MM.1S (cell line): ENCODE measurements around the gene FAM181A.

Experiments used
- DNase-seq: peaks from one replicate; pipeline ENCODE4 v3.0.0-alpha.2; 2015
- H2AFZ ChIP-seq: fragments of 300-600 bp; sonication (generic); 2 replicates; pipeline ENCODE4 v1.6.0; 2016; ENCODE audit warnings: antibody characterized with exemption, low read length
- H3F3A ChIP-seq: fragments of 300-600 bp; sonication (generic); 2 replicates; pipeline ENCODE4 v1.6.1; 2016; ENCODE audit warnings: mild to moderate bottlenecking, antibody characterized with exemption, low read length, moderate library complexity, mixed read lengths; ENCODE audit not compliant: insufficient read depth
- H3K27ac ChIP-seq: fragments of 300-600 bp; sonication (generic); 2 replicates; pipeline ENCODE4 v1.5.1; 2016; ENCODE audit warnings: mild to moderate bottlenecking, low read length
- H3K27me3 ChIP-seq: fragments of 300-600 bp; sonication (generic); replicated peaks from 2 replicates; pipeline ENCODE4 v1.6.0; 2016; ENCODE audit warnings: low read length; ENCODE audit not compliant: insufficient read depth
- H3K36me3 ChIP-seq: fragments of 300-600 bp; sonication (generic); replicated peaks from 2 replicates; pipeline ENCODE4 v1.6.1; 2016; ENCODE audit warnings: mild to moderate bottlenecking, low read length, mixed read lengths; ENCODE audit not compliant: insufficient read depth
- H3K4me1 ChIP-seq: fragments of 300-600 bp; sonication (generic); 2 replicates; pipeline ENCODE4 v1.6.1; 2016; ENCODE audit warnings: low read length, mixed read lengths
- H3K4me2 ChIP-seq: fragments of 300-600 bp; sonication (generic); 2 replicates; pipeline ENCODE4 v1.6.0; 2016; ENCODE audit warnings: low read depth, low read length
- H3K4me3 ChIP-seq: fragments of 300-600 bp; sonication (generic); 2 replicates; pipeline ENCODE4 v1.5.1; 2016; ENCODE audit warnings: low read length, mixed read lengths
- H3K79me2 ChIP-seq: fragments of 300-600 bp; sonication (generic); 2 replicates; pipeline ENCODE4 v1.6.1; 2016; ENCODE audit warnings: mixed run types, low read length, mixed read lengths
- H3K9ac ChIP-seq: fragments of 300-600 bp; sonication (generic); 2 replicates; pipeline ENCODE4 v1.6.1; 2016; ENCODE audit warnings: low read length, mixed read lengths
- H3K9me2 ChIP-seq: fragments of 300-600 bp; sonication (generic); replicated peaks from 2 replicates; pipeline ENCODE4 v1.6.1; 2016; ENCODE audit warnings: mild to moderate bottlenecking, low read length, mixed read lengths; ENCODE audit not compliant: insufficient read depth
- H3K9me3 ChIP-seq: fragments of 300-600 bp; sonication (generic); replicated peaks from 2 replicates; pipeline ENCODE4 v1.6.1; 2016; ENCODE audit warnings: mild to moderate bottlenecking, low read length, mixed read lengths; ENCODE audit not compliant: insufficient read depth
- H4K20me1 ChIP-seq: fragments of 300-600 bp; sonication (generic); 2 replicates; pipeline ENCODE4 v1.6.1; 2016; ENCODE audit warnings: mild to moderate bottlenecking, low read length, moderate library complexity, mixed read lengths; ENCODE audit not compliant: insufficient read depth
- CTCF ChIP-seq: fragments of 300-600 bp; sonication (generic); IDR thresholded peaks from 2 replicates; pipeline ENCODE4 v1.5.1; 2016; ENCODE audit warnings: antibody characterized with exemption, low read length, mixed read lengths
- EZH2 ChIP-seq: fragments of 300-600 bp; sonication (generic); optimal IDR thresholded peaks from 2 replicates; pipeline ENCODE3; 2017; ENCODE audit warnings: low read depth, mild to moderate bottlenecking, antibody characterized with exemption, low read length, mixed read lengths
- EZH2phosphoT487 ChIP-seq: fragments of 300-600 bp; sonication (generic); IDR thresholded peaks from 2 replicates; pipeline ENCODE4 v1.6.1; 2018; ENCODE audit warnings: antibody characterized with exemption, low read length

Gene FAM181A

GRCh38 chr14:93895023-93895604, 32.0 kb upstream of the FAM181A start:
- Histone ChIP-seq H3K9me2 (no peaks in the 10 kb centered on the region), H3K4me1 (no peaks in the 10 kb centered on the region), H3K27ac (no peak overlapping the region), H3K4me3 (no peak overlapping the region), H3K36me3 (no peaks in the 10 kb centered on the region), H2AFZ (no peak overlapping the region), H3K79me2 (no peaks in the 10 kb centered on the region), H3K4me2 (no peak overlapping the region), H3K27me3 (no peaks in the 10 kb centered on the region), H3F3A (no peaks in the 10 kb centered on the region), H4K20me1 (no peaks in the 10 kb centered on the region), H3K9me3 (no peaks in the 10 kb centered on the region), H3K9ac (no peak overlapping the region)
- TF ChIP-seq EZH2phosphoT487: no peak
- TF ChIP-seq CTCF: no peak
- TF ChIP-seq EZH2: no peak
- DNase-seq: no peak

- no peak overlapping the region for H3K4me2 ChIP-seq
- H3K9ac ChIP-seq: no peak overlapping the region
- no peaks in the 10 kb centered on the region for H3K4me1 ChIP-seq
- H3K27me3 ChIP-seq: no peaks in the 10 kb centered on the region
- no peak overlapping the region for H3K4me3 ChIP-seq
- no peaks in the 10 kb centered on the region for H3K9me2 ChIP-seq
- TF ChIP-seq EZH2phosphoT487 (no peak), CTCF (no peak), EZH2 (no peak)
- H2AFZ ChIP-seq: no peak overlapping the region
- no peaks in the 10 kb centered on the region for H3K79me2 ChIP-seq
- no peaks in the 10 kb centered on the region for H3F3A ChIP-seq
- no peak for DNase-seq
- H4K20me1 ChIP-seq: no peaks in the 10 kb centered on the region
- no peaks in the 10 kb centered on the region for H3K36me3 ChIP-seq
- no peak overlapping the region for H3K27ac ChIP-seq
- no peaks in the 10 kb centered on the region for H3K9me3 ChIP-seq
Measured at GRCh38 chr14:93897476-93897845, 29.7 kb upstream of the FAM181A start.

- Histone ChIP-seq H3K9me3 (no peaks in the 10 kb centered on the region), H3K4me3 (no peak overlapping the region), H4K20me1 (no peaks in the 10 kb centered on the region), H3K27ac (no peak overlapping the region), H3K9me2 (no peaks in the 10 kb centered on the region), H2AFZ (no peak overlapping the region), H3K4me1 (no peaks in the 10 kb centered on the region), H3K79me2 (no peaks in the 10 kb centered on the region), H3F3A (no peaks in the 10 kb centered on the region), H3K36me3 (no peaks in the 10 kb centered on the region), H3K9ac (no peak overlapping the region), H3K4me2 (no peak overlapping the region), H3K27me3 (no peaks in the 10 kb centered on the region)
- no peak for DNase-seq
- TF ChIP-seq EZH2phosphoT487: no peak
- no peak for TF ChIP-seq EZH2
Measured at GRCh38 chr14:93898081-93898611, 29.0 kb upstream of the FAM181A start.

GRCh38 chr14:93898731-93899130, 28.4 kb upstream of the FAM181A start:
- Histone ChIP-seq H3K9me3 (no peaks in the 10 kb centered on the region), H3F3A (no peaks in the 10 kb centered on the region), H3K9me2 (no peaks in the 10 kb centered on the region), H4K20me1 (no peaks in the 10 kb centered on the region), H2AFZ (no peak overlapping the region), H3K27ac (no peak overlapping the region), H3K27me3 (no peaks in the 10 kb centered on the region), H3K4me1 (no peaks in the 10 kb centered on the region), H3K4me3 (no peak overlapping the region), H3K4me2 (no peak overlapping the region), H3K9ac (no peak overlapping the region), H3K79me2 (no peaks in the 10 kb centered on the region), H3K36me3 (no peaks in the 10 kb centered on the region)
- DNase-seq: no peak
- no peak for TF ChIP-seq CTCF
- TF ChIP-seq EZH2: no peak
- no peak for TF ChIP-seq EZH2phosphoT487
